Measurements from ENCODE around the gene TUBA4B.
A peak's percentile ranks its signal among the peaks of the same experiment; 100 is the strongest.

TUBA4B gene

DNA sequence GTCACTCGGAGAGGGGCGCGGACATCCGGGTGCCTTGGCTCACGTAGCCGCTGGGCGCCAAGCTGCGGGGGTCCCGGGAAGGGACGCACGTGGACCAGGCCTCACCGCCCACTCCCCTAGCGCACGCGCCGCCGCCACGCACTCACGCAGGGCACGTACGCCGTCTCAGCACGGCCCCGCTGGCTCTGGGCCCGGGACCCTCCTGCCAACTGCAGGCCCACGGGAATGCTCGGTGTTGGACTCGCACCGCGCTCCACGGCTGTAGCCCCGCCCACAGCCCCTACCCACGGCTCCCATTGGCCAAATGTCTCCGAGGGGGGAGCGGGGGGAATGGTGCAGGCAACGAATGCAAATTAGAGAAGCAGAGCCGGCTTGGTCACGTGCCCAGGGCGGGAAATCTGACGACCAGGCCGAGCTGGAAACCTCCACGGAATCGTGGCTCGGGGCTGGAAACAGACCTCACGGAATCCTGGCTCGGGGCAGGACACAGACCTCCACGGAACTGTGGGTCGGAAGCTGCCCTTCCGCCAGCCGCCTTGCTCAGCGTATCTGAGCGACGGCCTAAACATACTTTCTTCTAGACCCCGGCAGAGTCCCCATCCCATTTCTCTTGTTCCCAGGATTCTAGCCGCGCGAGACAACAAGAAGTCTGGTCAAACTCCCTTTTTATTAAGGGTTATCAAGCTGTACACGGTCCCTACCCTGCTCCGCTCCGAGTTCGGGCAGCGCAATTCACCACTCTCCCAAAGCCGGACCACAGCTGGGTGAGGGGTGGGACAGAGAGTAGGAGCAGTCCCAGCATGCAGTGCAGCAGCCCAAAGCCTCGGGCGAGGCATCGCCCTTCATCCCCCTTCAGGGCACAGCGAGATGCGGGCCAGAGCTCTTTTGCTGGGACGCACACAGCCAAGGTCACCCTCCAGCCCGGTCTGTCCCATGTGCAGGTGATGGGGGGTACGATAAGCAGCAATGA, 34.0 kb upstream of the TUBA4B start, which contains the start of gene ABCB6:
TSS of gene ABCB6 (minus strand) at position 227 of the 970 bp plus-strand sequence. CDS start 285 bp downstream, outside the sequence.
- DNase-seq = peak; percentile 92

DNA sequence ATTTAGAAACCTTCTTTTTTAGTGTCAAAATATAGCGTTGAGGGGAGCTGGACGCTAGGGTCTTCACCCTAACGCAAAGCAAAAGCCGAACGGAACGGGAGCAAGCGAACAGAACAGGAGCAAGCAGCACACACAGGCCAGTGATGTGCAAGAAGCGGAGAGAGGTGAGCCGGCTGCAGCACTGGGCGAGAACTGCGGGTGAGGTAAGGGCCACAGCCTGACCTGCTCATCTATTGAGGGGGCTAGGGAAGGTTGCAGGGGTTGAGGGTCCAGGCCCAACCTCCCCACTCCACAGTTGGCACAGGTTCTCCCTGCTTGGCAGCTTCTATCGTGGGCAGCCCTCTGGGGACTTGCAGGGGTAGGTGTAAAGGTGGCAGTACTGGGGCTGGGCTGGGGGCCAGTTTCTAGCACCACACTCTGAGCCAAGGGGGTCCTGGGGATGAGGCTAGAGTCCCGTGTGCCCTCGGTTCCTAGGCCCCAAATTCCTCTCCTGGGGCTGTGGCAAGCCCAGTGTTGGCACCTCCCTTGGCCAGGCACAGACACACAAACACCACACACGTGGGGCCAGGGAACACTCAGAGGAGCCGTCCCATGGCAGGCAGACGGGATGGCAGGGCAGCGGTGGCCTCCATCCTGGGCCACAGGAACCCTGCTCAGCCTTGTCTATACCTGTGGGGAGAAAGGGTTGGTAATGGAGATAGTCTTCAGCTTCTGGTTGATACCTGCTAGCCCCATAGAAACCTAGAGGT, 33.1 kb upstream of the TUBA4B start:
- DNase-seq = no peak

DNA sequence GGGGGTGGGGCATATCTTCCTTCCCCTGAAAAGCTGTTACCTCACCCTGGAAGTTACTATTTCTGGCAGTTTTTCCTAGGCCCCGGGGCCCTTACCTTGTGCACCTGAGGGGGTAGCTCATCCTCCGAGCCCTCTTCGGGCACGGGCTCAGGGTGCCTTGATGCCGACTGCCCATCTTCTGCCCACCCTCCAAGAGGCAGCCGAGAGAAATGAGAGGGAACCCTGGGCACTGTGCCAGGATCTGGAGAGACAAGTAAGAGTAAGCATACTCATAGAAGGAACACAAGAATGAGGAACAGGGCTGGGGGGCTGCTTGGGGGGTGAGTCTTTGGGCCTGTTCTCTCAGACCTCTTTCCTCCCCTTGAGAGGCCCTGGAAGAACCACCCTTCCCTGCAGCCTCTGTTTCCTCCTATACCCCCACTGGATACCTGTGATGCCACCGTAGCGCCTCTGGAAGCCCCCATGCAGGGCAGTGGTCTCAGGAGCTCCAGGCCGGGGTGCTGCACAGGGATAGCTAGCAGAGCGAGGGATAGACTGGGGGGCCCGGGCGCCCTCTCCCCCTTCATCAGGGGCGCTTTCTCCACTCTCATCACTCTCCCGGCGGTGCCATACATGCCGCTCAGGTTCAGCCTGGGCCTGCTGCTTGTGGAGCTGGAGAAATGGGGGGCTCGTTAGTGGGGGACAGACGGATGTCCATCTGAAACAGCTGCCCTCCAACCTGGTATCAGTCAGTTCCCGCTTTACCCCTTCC, 32.2 kb upstream of the TUBA4B start:
- DNase-seq = no peak

DNA sequence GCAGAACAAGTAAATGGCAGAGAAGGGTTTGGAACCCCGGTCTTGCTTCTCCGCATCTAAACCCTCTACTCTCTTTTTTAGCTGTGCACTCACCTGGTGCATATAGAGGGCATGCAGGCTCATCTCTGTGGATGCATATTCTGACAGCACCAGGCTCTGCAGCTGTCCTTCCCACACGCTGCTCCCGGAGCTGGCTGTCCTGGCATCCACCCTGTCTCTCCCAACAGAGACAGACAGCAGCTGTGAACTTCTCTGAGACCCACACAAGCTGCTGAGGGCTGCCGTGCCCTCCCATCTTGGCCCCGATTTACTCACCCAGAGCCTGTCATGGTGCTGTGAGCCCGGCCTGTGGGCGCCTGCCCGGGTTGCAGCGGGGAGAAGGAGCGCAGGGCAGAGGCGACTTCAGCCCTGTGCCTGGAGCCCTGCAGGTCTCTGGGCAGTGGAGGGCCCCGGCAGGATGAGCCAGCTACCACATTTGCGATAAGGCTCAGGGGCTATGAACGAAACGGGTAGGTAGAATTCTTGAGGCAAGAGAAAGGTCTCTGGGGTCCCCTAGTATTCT, 31.0 kb upstream of the TUBA4B start:
- DNase-seq = no peak

DNA sequence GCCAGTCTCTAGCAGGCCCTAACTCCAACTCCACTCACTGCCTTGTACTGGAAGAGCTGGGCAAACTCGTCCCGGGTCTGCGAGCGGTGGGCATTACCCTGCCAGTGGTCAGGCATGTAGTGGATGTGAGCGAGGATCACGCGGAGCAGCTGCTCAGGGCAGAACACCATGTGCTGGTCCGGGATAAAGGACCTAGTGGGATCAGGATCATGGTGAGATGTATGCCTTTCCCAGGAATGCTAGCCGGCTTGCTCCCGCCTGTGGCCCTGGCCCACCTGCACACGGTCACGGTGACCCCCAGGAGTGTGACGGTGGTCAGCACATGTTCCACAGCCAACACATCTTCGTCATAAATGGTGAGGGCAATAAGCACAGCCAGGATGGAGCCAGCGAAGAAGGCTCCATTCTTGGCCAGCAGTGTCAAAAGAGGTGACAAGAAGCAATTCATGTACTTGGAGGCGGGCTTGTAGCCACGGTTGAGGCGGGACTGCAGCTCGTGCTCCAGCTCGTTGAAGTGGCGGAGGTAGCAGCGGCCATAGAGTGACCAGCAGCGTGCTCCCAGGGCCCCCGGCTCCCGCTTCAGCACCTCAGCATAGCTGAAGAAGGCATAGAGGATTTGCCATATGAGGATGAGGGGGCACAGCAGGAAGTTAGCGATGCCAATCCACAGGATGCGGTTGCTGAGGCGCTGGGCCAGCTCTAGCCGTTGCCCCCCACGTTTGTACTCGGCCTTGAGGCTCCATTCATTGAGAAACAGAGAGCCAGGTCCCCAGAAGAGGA, 29.0 kb upstream of the TUBA4B start:
- no peak for DNase-seq

DNA sequence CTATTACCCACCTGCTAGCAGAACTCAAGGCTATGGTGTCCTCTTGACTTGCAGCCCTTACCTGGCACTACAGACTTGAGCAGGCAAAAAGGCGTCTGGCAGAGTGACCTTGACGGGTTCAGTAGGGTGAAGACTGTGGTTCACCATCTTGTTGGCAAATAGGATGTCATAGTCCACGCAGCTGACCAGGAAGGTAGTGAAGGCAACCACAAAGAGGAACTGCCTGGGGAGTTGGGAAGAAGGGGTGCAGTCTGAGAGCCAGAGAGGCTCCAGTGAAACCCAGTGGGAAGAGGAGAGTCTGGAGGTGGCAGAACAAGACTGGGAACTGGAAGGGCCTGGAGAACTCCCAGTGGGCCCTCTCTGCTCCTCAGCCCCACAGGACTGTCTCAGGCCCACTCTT, 27.7 kb upstream of the TUBA4B start:
- no peak for DNase-seq

DNA sequence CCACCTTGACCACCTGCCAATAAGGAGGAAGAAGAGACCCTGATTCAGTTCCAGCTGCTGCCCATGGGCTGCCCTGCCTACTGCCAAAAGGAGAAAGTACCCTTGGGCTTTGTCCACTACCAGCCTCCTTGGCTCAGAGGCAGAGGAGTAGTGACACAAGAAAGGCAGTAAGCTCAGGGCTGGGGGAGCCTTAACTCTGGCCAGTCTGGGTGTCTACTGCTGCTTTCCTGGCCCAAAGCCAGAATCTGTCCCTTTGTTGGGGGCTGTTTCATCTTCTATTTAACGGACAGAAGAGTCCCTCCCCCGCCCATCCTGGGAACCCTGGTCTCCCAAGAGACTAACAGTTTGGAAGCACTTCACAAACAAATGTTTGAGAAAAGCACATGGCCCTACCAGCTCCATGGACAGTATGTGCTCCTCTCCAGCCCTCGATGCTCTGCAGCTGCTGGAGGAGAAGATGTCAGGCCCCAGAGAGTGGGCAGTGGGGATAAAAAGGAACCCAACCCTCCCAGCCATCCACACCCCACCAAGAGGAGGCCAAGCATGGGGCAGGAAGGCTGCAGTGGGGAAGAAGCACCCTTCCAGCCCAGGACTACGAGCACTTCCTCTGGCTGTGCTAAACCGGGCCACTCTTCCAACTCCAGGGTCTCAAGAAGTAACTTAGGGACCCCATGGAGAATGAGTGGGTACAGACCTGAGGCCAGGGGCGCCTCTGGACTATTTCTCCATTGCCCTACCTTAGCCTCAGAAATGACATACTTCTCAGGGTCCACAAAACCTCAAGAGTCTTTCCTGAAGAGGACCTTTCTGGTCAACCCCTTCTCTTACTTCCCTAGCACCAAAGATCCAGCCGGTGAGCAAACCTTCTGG, 24.8 kb upstream of the TUBA4B start:
- DNase-seq = no peak

DNA sequence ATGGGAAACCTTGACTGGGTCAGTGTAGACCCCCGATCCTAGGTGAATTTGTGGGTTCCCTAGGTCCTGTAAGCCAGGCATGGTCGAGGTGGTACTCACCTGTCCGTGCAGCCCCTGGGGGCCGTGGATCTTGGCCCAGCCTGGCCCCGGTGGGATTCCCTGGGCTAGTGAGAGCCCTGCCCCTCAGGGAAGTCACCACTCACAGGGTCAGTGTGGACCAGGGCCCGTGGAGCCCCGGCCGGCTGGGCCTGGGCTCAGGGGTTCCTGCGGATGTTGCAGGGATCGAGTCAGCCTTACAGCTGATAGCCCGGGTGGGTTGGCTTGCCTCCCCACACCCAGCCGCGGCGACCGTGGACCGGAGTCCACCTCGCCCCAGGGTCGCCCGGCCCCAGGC, 24.1 kb upstream of the TUBA4B start:
- DNase-seq = no peak

DNA sequence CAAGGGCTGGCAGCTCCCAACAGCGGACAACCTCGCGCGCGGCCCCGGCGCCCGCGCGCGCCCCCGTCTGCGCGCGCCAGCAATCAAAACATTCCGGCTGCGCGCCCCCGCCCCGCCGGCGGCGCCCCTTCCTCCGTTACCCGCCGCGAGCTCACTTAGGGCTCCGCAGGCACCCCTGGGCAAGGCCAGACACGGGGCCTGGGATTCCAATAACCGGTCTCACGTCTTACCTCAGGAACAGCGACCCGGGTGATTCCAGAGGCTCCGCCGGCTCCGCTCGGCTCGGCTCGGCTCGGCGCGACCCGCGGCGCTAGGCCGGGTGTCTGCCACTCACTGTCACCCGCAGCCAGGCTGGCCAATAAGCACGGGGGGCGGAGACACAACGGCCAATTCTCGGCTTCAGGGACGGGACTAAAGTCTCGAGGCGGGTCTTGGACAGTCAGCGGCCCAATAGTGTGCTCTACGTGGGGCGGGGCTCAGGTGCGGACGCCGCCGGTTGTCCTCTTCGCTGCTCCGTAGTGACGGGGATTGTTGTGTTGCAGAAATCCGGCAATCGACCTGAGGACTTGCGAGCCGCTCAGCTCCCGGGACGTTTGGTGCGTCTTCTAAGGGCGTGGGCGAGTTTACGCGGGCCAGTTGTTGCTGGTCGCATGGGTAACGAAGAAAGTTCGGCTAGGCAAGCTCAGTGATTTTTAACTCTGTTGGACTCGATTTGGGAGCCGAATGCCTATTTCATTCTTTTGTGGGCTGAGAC, 23.6 kb upstream of the TUBA4B start, which contains the start of the genes ANKZF1 and ATG9A:
TSS of gene ANKZF1 (plus strand) at position 502 of the 754 bp plus-strand sequence. CDS start 452 bp downstream, outside the sequence.
TSS of gene ATG9A (minus strand) at position 332 of the 754 bp plus-strand sequence. CDS start 1,612 bp downstream, outside the sequence.
- DNase-seq = peak; percentile 98

DNA sequence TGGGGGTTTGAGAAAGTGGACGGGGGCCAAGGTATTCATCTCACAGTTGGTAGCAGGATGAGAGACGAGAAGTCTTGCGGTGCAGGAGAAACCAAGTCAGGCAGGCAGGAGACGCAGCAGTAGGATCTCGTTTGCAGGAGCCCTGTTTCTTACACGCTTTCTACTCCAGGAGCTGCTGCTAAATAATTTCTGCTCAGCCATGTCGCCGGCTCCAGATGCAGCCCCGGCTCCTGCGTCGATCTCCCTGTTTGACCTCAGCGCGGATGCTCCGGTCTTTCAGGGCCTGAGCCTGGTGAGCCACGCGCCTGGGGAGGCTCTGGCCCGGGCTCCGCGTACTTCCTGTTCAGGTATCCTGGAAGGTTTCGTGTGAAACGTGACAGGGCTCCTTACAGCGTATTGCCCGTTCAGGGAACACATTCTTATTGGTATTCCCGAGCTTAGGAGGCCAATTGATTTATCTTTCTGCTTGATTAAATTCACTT, 22.9 kb upstream of the TUBA4B start:
- DNase-seq = peak; percentile 72

DNA sequence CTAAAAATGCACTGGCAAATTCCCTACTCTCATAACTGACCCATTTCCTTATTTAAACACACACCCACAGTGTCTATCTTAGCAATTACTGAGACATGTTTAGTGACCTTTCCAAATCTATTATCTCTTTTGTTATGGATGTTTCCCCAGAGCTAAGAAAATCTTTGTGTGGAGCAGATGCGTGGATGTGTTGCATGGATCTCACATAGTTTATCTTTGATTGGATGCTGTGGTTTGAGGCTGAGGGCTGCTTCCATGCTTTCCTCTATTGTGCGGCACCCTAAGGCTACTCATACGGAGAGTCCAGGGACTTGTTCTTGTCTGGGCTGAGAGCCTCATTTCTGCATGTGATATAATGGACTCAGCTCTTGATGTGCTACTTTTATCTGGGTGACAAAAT, 18.7 kb upstream of the TUBA4B start:
- DNase-seq = no peak

DNA sequence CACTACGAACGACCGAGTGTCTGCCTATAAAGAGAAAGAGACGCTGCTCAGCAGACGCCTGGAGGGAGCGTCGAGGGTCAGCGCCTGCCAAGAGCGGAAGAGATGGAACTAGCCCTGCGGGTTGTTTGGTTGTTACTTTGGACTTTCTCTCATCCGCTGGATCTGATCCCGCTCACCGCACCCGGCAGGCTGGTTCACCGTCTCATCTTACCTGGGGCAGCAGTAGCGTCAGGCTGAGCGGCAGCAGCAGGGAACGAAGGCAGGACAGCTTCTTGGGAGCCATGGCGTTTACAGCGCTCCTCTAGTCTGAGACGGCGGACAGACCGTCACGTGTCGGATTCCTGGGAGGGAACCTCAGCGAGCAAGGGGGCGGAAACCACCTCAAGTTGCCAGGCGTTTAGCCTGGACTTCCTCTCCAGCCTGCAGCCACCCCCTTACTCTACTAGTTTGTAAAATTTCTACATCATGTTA, 9.7 kb upstream of the TUBA4B start:
- DNase-seq = no peak

DNA sequence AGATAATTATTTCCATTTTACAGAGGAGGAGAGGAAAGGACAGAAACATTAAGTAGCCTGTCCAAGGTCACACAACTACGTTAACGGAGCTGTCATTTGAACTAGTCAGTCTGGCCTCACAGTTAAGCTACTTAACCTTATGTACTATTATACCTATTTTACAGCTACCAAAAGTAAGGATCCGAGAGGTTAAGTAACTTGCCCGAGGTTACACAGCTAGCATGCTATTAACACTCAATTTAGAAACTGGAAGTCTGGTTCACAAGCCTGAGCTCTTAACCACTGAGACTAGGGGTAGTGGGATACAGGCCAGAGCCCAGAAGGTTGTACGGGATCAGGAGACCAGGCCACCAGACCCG, 8.3 kb upstream of the TUBA4B start:
- no peak for DNase-seq

DNA sequence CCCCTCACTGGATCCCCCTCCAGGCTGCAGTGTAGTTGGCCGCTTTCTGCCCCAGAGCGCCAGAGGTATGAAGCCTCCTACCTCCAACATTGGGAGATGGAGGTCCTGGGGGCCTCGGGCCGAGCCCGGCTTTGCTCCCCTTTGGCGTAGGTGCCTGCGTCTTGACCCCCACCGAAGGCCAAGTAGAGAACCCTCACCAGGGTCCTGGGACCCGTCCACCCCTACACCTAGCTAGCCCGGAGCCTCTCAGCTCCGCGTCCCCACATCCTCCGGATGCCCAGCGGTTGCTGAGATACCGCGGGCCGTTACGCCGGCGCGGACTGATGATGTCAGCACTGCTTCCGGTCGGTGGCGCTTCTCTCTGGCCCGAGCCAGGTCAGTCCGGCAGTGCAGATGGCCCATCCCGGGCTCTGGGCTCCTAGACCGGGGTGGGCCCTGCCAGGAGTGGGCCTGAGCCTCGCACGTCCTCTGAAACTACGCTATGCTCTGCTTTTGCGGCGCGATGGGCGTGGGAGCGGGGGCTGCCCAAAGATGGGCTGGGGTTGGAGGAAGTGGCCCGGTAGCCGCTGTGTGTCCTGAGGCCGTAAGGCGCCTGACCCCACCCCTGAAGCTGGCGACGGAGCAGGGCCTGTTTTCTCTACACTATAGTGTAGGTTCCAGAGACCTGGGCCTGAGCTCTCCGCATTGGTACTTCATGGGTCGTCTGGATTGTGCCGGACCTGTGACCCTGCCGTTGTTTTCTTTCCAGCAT, 7.7 kb upstream of the TUBA4B start, which contains the start of the genes GLB1L and STK16:
TSS of gene GLB1L (minus strand) at position 297 of the 751 bp plus-strand sequence. CDS start 1,871 bp downstream, outside the sequence.
TSS of gene STK16 (plus strand) at position 332 of the 751 bp plus-strand sequence. CDS start 521 bp downstream, outside the sequence.
- DNase-seq = peak; percentile 98

DNA sequence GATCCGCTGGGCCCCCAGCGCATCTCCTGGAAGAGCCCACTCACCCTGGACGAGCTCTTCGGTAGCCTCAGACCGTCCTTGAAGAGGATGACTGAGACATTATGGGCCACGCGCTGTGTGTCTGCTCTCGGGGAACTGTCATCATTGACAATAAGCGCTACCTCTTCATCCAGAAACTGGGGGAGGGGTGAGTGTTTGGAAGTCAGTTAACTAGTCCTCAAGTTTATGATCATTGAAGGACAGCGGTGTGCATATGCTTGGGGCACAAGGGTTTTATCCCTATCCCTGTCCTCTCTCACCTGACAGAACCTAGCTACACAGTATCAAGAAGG, 7.2 kb upstream of the TUBA4B start:
- DNase-seq = peak; percentile 43

DNA sequence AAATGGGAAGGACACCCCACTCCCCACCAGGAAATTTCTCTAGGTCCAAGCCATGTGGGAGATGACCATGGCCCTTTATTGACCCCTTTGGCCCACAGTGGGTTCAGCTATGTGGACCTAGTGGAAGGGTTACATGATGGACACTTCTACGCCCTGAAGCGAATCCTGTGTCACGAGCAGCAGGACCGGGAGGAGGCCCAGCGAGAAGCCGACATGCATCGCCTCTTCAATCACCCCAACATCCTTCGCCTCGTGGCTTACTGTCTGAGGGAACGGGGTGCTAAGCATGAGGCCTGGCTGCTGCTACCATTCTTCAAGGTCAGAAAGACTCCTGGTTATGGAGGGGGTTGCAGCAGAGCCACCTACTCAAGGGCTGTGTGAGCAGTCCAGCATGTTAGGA, 6.5 kb upstream of the TUBA4B start:
- no peak for DNase-seq

DNA sequence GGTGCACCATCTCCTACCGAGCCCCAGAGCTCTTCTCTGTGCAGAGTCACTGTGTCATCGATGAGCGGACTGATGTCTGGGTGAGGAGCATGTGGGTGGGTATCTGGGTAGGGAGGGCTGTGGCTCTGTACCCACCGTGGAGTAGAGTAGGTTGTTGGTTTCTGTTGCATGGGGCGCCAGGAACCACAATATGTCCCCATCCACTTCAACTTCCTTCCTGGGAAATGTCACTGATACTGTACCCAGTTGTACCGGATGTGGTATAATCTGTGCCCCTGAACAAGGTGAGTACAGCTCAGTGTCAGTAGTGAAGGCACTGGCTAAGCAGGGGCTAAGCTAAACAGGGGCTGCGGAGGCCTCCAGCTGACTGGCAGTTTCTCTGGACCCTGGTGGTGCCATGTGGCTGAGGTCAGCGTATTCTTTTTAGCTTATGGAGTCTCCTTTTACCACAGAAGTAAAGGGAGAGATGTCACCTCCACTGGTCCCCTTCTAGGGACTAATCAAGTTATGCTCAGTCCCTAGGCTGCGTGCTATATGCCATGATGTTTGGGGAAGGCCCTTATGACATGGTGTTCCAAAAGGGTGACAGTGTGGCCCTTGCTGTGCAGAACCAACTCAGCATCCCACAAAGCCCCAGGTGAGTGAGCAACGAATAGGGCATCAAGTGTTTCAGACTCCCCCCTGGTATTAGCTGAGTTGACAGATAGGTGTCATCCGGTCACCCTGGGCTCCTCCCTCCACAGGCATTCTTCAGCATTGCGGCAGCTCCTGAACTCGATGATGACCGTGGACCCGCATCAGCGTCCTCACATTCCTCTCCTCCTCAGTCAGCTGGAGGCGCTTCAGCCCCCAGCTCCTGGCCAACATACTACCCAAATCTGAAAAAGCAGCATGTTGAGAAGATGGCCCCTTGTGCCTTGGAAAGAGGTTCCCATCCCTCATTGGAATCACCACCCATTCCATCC, 5.1 kb upstream of the TUBA4B start:
- peak; percentile 75 for DNase-seq

DNA sequence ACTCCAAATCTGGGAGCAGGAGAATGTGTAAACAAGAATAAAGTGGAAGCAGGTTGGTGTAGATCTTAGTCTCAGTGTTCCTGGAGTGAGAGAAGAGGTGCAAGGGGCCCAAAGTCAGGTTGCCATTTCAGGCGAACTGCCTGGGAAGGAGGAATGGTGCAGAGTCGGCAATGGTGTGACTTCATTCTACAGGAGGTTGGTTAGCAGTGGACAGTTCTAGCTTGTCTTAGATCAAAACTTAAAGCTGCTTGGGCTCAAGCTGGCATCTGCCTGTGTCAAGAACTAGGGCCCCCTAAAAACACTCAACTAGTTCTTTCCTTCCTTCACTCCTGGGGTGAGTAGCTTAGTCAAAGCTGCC, 4.2 kb upstream of the TUBA4B start:
- DNase-seq = no peak

Data from stimulated activated CD8-positive, alpha-beta memory T cell treated with anti-CD3 and anti-CD28 coated beads, Interleukin-4, amount 100 ng/mL, for 48 hours (primary cell).